Heart left ventricle (tissue), 13 donors: ENCODE results near the gene ESRRA.

Experiments
- POLR2A ChIP-seq, 2 donors: fragments of 450-650 bp; IDR thresholded peaks; one replicate each; pipeline ENCODE4 v1.6.1; 2017; ENCODE audit warnings: antibody characterized with exemption in 2 of 2, mild to moderate bottlenecking in 2 of 2, moderate library complexity in 2 of 2
- TF ChIP-seq, protein P1 (sequence below), 12 donors: fragments of 200-600 bp; sonication (generic) in 4 of 12; IDR thresholded peaks; one replicate each; pipeline versions ENCODE4 v1.5.0 to v1.8.0; 2018 to 2022; ENCODE audit warnings: antibody characterized with exemption in 12 of 12, mild to moderate bottlenecking in 5 of 12
- donor health status: ischemic (EF 13 %, LVEDD 7.1; RV severe dilation, severe dysfunction).
- donor health status: DM: no; HTN: yes; CAD: no.
- donor health status: DM: no; HTN: no; CAD: no.
- donor health status: ischemic (EF 25% LVEDD 6.9; RV normal size, moderate dysfunction).
- donor health status: ischemic (EF 25% LVEDD 5.7; RV mildly dilated, moderate dysfunction).
- donor health status: ischemic (EF 35%, LVEDD 5.7; RV mildly dilated, moderate dysfunction).
- donor health status: nonischemic (EF 11% LVEDD 7.7; RV severe dilation, severe dysfunction).
- donor health status: DM: yes; HTN: yes; CAD: no.
- donor health status: PGD.
- donor health status: ischemic (EF 29% LVEDD 5.4; RV normal size, mild dysfunction).
- donor health status: nonischemic (EF 23%, LVEDD 6.1; RV moderate dilation, normal function).

DNA sequence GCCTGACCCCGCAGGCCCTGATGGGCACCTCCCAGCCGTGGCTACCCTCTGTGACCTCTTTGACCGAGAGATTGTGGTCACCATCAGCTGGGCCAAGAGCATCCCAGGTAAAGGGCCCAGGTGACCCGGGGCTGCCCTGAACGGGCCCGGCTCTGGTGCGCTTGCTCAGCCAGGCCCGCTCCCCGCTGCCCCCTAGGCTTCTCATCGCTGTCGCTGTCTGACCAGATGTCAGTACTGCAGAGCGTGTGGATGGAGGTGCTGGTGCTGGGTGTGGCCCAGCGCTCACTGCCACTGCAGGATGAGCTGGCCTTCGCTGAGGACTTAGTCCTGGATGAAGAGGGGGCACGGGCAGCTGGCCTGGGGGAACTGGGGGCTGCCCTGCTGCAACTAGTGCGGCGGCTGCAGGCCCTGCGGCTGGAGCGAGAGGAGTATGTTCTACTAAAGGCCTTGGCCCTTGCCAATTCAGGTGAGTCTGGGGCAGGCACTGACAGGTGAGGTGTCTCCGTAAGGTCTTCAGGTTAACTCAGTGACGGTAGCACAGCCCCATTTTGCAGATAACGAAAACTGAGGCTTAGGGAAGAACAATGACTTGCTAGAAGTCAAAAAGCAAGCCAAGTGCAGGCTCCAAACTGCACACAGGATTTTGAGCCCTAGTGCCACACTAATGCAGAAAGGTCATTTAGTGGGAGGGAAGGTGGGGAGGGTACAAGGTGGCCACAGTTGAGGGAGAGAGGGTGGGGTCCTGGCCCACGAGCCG is 9.7 kb downstream of the ESRRA start:
- TF ChIP-seq, protein P1, sequence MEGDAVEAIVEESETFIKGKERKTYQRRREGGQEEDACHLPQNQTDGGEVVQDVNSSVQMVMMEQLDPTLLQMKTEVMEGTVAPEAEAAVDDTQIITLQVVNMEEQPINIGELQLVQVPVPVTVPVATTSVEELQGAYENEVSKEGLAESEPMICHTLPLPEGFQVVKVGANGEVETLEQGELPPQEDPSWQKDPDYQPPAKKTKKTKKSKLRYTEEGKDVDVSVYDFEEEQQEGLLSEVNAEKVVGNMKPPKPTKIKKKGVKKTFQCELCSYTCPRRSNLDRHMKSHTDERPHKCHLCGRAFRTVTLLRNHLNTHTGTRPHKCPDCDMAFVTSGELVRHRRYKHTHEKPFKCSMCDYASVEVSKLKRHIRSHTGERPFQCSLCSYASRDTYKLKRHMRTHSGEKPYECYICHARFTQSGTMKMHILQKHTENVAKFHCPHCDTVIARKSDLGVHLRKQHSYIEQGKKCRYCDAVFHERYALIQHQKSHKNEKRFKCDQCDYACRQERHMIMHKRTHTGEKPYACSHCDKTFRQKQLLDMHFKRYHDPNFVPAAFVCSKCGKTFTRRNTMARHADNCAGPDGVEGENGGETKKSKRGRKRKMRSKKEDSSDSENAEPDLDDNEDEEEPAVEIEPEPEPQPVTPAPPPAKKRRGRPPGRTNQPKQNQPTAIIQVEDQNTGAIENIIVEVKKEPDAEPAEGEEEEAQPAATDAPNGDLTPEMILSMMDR (IDR thresholded peaks at IDR 0.05): no peak
- no peak for TF ChIP-seq POLR2A (IDR thresholded peaks at IDR 0.05)
